Measurements from ENCODE around the gene ICE2.

Gene ICE2

DNA sequence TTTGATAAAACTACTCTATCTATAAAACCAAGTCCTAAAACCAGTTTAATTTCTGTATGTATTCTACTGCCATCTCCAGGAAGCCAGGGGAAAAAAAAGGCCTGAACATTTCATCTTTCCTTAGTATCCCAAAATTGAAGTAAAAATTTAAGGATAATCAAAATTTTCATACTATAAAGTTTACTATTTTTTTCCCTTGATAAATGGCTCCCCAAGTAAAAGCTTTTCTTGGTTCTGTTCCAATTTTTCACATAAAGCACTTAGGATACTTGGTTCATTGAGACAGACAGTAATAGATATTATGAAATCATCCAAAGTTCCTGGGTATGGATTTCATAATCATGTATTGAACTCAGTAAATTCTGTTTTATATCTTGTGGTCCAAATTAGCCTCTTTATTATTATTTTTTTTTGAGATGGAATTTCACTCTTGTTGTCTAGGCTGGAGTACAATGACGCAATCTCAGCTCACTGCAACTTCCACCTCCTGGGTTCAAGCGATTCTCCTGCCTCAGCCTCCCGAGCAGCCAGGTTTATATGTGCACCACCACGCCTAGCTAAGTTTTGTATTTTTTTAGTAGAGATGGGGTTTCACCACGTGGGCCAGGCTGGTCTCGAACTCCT is 34.5 kb downstream of the ICE2 start:
- Histone ChIP-seq H3K4me3 (ENCODE audit: low read length in 2 of 2) (no peak overlapping the region), H2AK5ac (ENCODE audit: low read depth, low read length) (no peak overlapping the region), H3K9me3 (replicated peaks in 1 of 2; ENCODE audit: control insufficient read depth in 2 of 2, insufficient read depth in 1 of 2, low read depth in 1 of 2, low read length in 2 of 2) (no peaks in the 10 kb centered on the region), H3K4me1 (ENCODE audit: control insufficient read depth in 2 of 2, insufficient read depth in 1 of 2, low read depth in 1 of 2, low read length in 2 of 2) (no peaks in the 10 kb centered on the region), H3K14ac (ENCODE audit: low read length) (no peak overlapping the region), H2BK120ac (ENCODE audit: low read depth, low read length) (no peak overlapping the region), H3K23ac (ENCODE audit: low read depth, low read length, poor library complexity) (no peak overlapping the region), H3K36me3 (replicated peaks in 1 of 2; ENCODE audit: control insufficient read depth in 2 of 2, insufficient read depth in 2 of 2, low read length in 2 of 2) (peaks cover 1 to 83% of the 10 kb centered on the region in 2 donors), H3K18ac (ENCODE audit: low read length) (no peak overlapping the region), H3K4ac (ENCODE audit: low read length) (no peak overlapping the region), H3K4me2 (ENCODE audit: insufficient read depth, low read length, poor library complexity, severe bottlenecking) (no peak overlapping the region), H2BK15ac (ENCODE audit: low read length) (no peak overlapping the region), H3K79me1 (ENCODE audit: low read depth, low read length) (no peaks in the 10 kb centered on the region), H4K91ac (ENCODE audit: low read depth, low read length, poor library complexity) (no peak overlapping the region), H2AFZ (ENCODE audit: low read length) (no peak overlapping the region), H2BK12ac (ENCODE audit: low read length) (no peak overlapping the region), H3K27me3 (ENCODE audit: control insufficient read depth in 3 of 3, insufficient read depth in 3 of 3, low read depth in 1 of 3, low read length in 3 of 3) (no peaks in the 10 kb centered on the region), H4K8ac (ENCODE audit: low read depth, low read length) (no peak overlapping the region), H3K27ac (replicated peaks; ENCODE audit: low read length) (no peak overlapping the region), H3K9ac (ENCODE audit: low read depth, low read length, poor library complexity) (no peak overlapping the region), H2BK5ac (ENCODE audit: low read length) (no peak overlapping the region)
- DNase-seq (ENCODE audit: low spot score): no peak
- WGBS, 2 donors (ENCODE audit: extremely low coverage in 2 of 2, insufficient read length in 2 of 2, insufficient replicate concordance in 1 of 2): no CpG with 5 or more reads among the region's 6 CpGs

DNA sequence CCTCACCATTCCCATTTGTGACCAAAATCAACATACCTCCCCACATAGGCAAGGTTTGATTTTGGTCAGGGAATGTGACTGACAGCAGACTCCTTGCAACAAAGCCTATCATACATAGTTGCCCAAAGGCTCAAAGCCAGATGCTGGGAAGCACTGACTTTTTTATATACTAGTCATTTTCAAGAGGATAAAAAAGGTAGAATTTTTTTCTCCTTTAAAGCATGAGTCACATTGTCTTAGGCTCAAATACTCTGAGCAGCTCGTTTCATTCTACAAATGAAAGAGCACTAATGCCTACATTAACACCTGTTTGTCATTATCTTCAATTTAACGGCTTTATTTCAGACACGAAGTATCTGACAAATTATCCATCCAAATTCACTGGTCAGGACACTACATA is 36.2 kb downstream of the ICE2 start:
- H2AK5ac ChIP-seq (ENCODE audit: low read depth, low read length): no peak overlapping the region
- no CpG with 5 or more reads among the region's 3 CpGs for WGBS, 2 donors (ENCODE audit: extremely low coverage in 2 of 2, insufficient read length in 2 of 2, insufficient replicate concordance in 1 of 2)
- H3K18ac ChIP-seq (ENCODE audit: low read length): no peak overlapping the region
- H3K36me3 ChIP-seq (replicated peaks in 1 of 2; ENCODE audit: control insufficient read depth in 2 of 2, insufficient read depth in 2 of 2, low read length in 2 of 2): peaks cover 0 to 83% of the 10 kb centered on the region in 2 donors
- H3K27me3 ChIP-seq (ENCODE audit: control insufficient read depth in 3 of 3, insufficient read depth in 3 of 3, low read depth in 1 of 3, low read length in 3 of 3): no peaks in the 10 kb centered on the region
- H3K14ac ChIP-seq (ENCODE audit: low read length): no peak overlapping the region
- no peak overlapping the region for H3K4ac ChIP-seq (ENCODE audit: low read length)
- no peak overlapping the region for H2BK12ac ChIP-seq (ENCODE audit: low read length)
- H3K4me1 ChIP-seq (ENCODE audit: control insufficient read depth in 2 of 2, insufficient read depth in 1 of 2, low read depth in 1 of 2, low read length in 2 of 2): no peaks in the 10 kb centered on the region
- no peaks in the 10 kb centered on the region for H3K79me1 ChIP-seq (ENCODE audit: low read depth, low read length)
- no peak overlapping the region for H2BK120ac ChIP-seq (ENCODE audit: low read depth, low read length)
- no peak overlapping the region for H2BK15ac ChIP-seq (ENCODE audit: low read length)
- H3K4me3 ChIP-seq (ENCODE audit: low read length in 2 of 2): no peak overlapping the region
- H4K91ac ChIP-seq (ENCODE audit: low read depth, low read length, poor library complexity): no peak overlapping the region
- H3K9me3 ChIP-seq (replicated peaks in 1 of 2; ENCODE audit: control insufficient read depth in 2 of 2, insufficient read depth in 1 of 2, low read depth in 1 of 2, low read length in 2 of 2): no peaks in the 10 kb centered on the region
- H4K8ac ChIP-seq (ENCODE audit: low read depth, low read length): no peak overlapping the region
- H3K23ac ChIP-seq (ENCODE audit: low read depth, low read length, poor library complexity): no peak overlapping the region
- no peak for DNase-seq (ENCODE audit: low spot score)
- H2BK5ac ChIP-seq (ENCODE audit: low read length): no peak overlapping the region
- no peak overlapping the region for H2AFZ ChIP-seq (ENCODE audit: low read length)
- H3K9ac ChIP-seq (ENCODE audit: low read depth, low read length, poor library complexity): no peak overlapping the region
- no peak overlapping the region for H3K27ac ChIP-seq (replicated peaks; ENCODE audit: low read length)
- H3K4me2 ChIP-seq (ENCODE audit: insufficient read depth, low read length, poor library complexity, severe bottlenecking): no peak overlapping the region

DNA sequence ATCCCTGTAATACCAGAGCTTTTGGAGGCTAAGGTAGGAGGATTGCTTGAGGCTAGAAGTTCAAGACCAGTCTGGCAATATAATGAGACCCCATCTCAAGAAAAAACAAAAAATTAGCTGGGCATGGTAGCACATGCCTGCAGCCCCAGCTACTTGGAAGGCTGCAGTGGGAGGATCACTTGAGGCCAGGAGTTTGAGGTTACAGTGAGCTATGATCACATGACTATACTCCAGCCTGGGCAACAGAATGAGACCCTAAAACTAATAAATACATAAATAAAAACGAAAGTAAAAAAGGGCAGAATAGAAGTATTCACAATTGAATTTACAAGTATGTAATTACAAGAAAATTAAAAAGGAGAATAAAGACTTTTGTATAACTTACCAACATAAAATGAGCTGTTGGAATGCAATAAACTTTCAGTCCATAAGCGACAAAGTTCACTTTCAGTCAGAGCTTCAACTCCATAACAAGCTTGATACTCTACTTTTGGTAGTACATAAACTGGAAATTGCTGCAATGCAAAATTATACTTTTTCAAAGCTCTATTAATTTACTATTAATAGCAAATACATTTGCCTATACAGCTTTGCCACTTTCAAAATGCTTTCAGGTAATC is 36.8 kb downstream of the ICE2 start:
- no peak overlapping the region for H3K4ac ChIP-seq (ENCODE audit: low read length)
- no peak overlapping the region for H2BK120ac ChIP-seq (ENCODE audit: low read depth, low read length)
- H3K9ac ChIP-seq (ENCODE audit: low read depth, low read length, poor library complexity): no peak overlapping the region
- DNase-seq (ENCODE audit: low spot score): no peak
- no peak overlapping the region for H2BK15ac ChIP-seq (ENCODE audit: low read length)
- H3K36me3 ChIP-seq (replicated peaks in 1 of 2; ENCODE audit: control insufficient read depth in 2 of 2, insufficient read depth in 2 of 2, low read length in 2 of 2): peaks cover 0 to 78% of the 10 kb centered on the region in 2 donors
- no peak overlapping the region for H3K18ac ChIP-seq (ENCODE audit: low read length)
- H3K4me3 ChIP-seq (ENCODE audit: low read length in 2 of 2): no peak overlapping the region
- no CpG with 5 or more reads among the region's 2 CpGs for WGBS, 2 donors (ENCODE audit: extremely low coverage in 2 of 2, insufficient read length in 2 of 2, insufficient replicate concordance in 1 of 2)
- no peaks in the 10 kb centered on the region for H3K79me1 ChIP-seq (ENCODE audit: low read depth, low read length)
- no peak overlapping the region for H3K27ac ChIP-seq (replicated peaks; ENCODE audit: low read length)
- H3K23ac ChIP-seq (ENCODE audit: low read depth, low read length, poor library complexity): no peak overlapping the region
- H2AK5ac ChIP-seq (ENCODE audit: low read depth, low read length): no peak overlapping the region
- no peak overlapping the region for H4K91ac ChIP-seq (ENCODE audit: low read depth, low read length, poor library complexity)
- H2BK12ac ChIP-seq (ENCODE audit: low read length): no peak overlapping the region
- no peaks in the 10 kb centered on the region for H3K27me3 ChIP-seq (ENCODE audit: control insufficient read depth in 3 of 3, insufficient read depth in 3 of 3, low read depth in 1 of 3, low read length in 3 of 3)
- no peaks in the 10 kb centered on the region for H3K4me1 ChIP-seq (ENCODE audit: control insufficient read depth in 2 of 2, insufficient read depth in 1 of 2, low read depth in 1 of 2, low read length in 2 of 2)
- H2AFZ ChIP-seq (ENCODE audit: low read length): no peak overlapping the region
- H3K4me2 ChIP-seq (ENCODE audit: insufficient read depth, low read length, poor library complexity, severe bottlenecking): no peak overlapping the region
- H3K14ac ChIP-seq (ENCODE audit: low read length): no peak overlapping the region
- H2BK5ac ChIP-seq (ENCODE audit: low read length): no peak overlapping the region
- no peak overlapping the region for H4K8ac ChIP-seq (ENCODE audit: low read depth, low read length)
- no peaks in the 10 kb centered on the region for H3K9me3 ChIP-seq (replicated peaks in 1 of 2; ENCODE audit: control insufficient read depth in 2 of 2, insufficient read depth in 1 of 2, low read depth in 1 of 2, low read length in 2 of 2)

DNA sequence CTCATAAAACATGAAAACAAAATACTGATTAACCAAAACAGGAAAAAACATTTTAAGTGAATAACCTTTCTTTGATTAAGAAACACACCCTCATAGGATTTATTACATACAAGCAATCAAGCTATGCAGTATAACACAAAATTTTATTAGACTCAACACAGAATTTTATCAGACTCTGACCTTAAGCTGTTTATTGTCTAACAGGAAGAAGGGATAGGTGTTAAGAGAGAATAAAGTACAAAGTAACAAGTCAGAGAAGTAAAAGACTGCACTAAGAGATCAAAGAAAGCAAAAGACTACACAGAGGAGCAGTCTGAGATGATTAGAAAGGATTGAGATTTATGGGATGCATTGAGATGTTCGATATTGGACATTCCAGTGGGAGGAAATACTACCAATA is 37.6 kb downstream of the ICE2 start:
- Histone ChIP-seq H3K27me3 (ENCODE audit: control insufficient read depth in 3 of 3, insufficient read depth in 3 of 3, low read depth in 1 of 3, low read length in 3 of 3) (no peaks in the 10 kb centered on the region), H2BK12ac (ENCODE audit: low read length) (no peak overlapping the region), H3K27ac (replicated peaks; ENCODE audit: low read length) (no peak overlapping the region), H3K4me3 (ENCODE audit: low read length in 2 of 2) (no peak overlapping the region), H3K23ac (ENCODE audit: low read depth, low read length, poor library complexity) (no peak overlapping the region), H2AFZ (ENCODE audit: low read length) (no peak overlapping the region), H2BK120ac (ENCODE audit: low read depth, low read length) (no peak overlapping the region), H3K18ac (ENCODE audit: low read length) (no peak overlapping the region), H3K14ac (ENCODE audit: low read length) (no peak overlapping the region), H3K9me3 (replicated peaks in 1 of 2; ENCODE audit: control insufficient read depth in 2 of 2, insufficient read depth in 1 of 2, low read depth in 1 of 2, low read length in 2 of 2) (no peaks in the 10 kb centered on the region), H4K91ac (ENCODE audit: low read depth, low read length, poor library complexity) (no peak overlapping the region), H3K4ac (ENCODE audit: low read length) (no peak overlapping the region), H3K36me3 (replicated peaks in 1 of 2; ENCODE audit: control insufficient read depth in 2 of 2, insufficient read depth in 2 of 2, low read length in 2 of 2) (peaks cover 0 to 72% of the 10 kb centered on the region in 2 donors), H3K79me1 (ENCODE audit: low read depth, low read length) (no peaks in the 10 kb centered on the region), H3K4me1 (ENCODE audit: control insufficient read depth in 2 of 2, insufficient read depth in 1 of 2, low read depth in 1 of 2, low read length in 2 of 2) (no peaks in the 10 kb centered on the region), H4K8ac (ENCODE audit: low read depth, low read length) (no peak overlapping the region), H2BK15ac (ENCODE audit: low read length) (no peak overlapping the region), H3K9ac (ENCODE audit: low read depth, low read length, poor library complexity) (no peak overlapping the region), H2BK5ac (ENCODE audit: low read length) (no peak overlapping the region), H3K4me2 (ENCODE audit: insufficient read depth, low read length, poor library complexity, severe bottlenecking) (no peak overlapping the region), H2AK5ac (ENCODE audit: low read depth, low read length) (no peak overlapping the region)
- DNase-seq (ENCODE audit: low spot score): no peak
- WGBS, 2 donors (ENCODE audit: extremely low coverage in 2 of 2, insufficient read length in 2 of 2, insufficient replicate concordance in 1 of 2): no CpG with 5 or more reads among the region's 1 CpG

Data from neuronal stem cell (in vitro differentiated cells).